GM18526 (cell line): ENCODE measurements around the gene PTPN2.

Source experiments
- POLR2A ChIP-seq: IDR thresholded peaks from 3 replicates; pipeline ENCODE4 v1.6.1; 2011; ENCODE audit not compliant: insufficient read length; ENCODE audit errors: extremely low read depth

The PTPN2 gene

DNA sequence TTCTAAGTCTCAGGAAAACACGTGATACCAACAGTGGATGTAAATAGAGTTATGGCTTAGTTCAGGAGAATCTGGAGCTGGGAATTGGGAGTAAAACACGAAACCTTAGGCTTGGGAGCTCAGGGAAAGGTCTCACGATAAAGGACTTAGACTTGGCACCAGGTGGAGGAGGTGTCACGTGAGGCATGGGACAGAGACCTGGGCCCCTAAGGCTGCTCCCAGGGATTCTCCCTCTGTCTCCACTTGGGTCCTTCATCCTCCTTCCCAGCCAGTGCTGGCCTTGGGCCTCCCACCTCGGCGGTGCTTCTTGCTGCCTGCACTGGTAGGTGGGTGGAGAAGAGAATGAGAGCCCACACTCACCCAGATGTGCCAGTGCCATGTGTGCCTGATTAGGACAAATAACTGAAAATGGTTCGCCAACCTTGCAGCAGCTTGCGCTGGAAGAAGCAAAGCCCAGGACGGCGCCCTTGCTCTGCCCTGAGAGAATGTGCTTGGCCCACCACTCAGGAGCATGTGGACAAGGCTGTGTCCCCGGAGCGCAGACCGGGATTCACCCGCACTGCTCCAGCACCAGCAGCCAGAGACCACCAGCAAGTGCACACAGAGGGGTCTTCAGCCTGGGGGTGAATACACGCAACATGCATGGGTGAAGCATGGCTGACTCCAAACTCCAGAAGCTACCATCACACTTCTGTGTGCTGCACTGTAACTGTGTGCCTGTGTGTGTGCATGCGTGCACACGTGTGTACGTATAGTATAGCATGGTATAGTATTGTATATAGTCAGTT, 133.1 kb downstream of the PTPN2 start:
- TF ChIP-seq POLR2A = no peak

DNA sequence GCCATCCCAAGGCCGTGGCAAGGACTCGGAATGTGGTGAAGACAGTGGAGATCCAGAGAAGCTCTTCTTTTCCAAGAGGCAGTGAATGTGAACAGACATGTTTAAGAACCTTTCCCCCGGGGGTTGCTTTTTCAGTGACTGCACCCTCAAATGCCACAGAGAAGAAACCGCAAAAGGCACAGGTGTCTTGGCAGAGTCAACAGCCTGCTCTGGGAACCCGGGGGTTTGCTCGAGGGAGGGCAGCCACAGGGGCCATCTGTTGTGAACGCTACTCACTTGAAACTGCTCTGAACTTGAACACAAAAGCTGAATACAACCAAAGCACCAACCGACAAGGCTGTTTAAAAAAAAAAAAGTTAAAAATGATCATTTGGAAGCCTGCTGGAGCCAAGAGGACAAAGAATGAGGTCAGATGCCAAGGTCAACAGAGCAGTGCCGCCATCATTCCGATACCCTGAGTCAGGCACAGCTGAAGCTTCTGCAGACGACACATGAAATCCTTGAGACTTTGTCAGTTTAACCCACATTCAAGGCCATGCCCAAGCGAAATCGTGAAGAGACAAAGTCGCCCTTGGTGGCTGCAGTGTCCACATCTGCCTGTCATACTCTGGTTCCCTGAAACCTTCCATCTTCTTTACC, 133.8 kb downstream of the PTPN2 start:
- no peak for TF ChIP-seq POLR2A

DNA sequence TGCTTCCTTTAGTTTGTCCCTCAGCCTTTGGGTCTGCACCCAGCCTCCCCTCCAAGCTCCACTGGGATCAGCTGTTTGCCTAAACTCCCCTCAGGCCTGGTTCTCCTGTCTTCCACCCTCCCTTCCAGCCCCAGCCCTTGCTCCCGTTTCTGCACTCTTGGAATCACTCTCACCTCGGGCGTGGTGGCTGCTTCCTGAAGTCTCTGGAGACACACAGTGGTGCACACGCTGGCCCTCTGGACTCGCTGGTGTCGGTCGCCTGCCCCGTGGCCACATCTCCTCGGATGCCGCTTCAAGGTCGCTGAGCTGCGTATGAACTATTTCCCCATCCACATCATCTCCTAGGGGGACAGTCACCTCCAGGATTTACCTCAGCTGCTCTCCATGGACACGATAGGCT, 134.9 kb downstream of the PTPN2 start:
- no peak for TF ChIP-seq POLR2A

DNA sequence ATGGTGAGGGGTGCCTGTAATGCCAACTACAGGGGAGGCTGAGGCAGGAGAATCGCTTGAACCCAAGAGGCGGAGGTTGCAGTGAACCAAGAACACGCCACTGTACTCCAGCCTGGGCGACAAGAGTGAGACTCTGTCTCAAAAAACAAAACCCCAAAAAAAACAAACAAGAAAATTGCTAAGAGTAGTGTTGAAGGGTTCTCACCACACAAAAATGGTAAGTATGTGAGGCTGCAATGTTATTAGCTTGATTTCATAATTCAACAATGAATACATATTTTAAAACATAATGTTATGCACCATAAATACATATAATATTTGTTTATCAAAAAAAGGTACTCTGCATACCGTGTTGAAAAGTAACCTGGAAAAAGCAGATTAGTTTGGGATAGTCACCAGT, 135.4 kb downstream of the PTPN2 start:
- TF ChIP-seq POLR2A = no peak

DNA sequence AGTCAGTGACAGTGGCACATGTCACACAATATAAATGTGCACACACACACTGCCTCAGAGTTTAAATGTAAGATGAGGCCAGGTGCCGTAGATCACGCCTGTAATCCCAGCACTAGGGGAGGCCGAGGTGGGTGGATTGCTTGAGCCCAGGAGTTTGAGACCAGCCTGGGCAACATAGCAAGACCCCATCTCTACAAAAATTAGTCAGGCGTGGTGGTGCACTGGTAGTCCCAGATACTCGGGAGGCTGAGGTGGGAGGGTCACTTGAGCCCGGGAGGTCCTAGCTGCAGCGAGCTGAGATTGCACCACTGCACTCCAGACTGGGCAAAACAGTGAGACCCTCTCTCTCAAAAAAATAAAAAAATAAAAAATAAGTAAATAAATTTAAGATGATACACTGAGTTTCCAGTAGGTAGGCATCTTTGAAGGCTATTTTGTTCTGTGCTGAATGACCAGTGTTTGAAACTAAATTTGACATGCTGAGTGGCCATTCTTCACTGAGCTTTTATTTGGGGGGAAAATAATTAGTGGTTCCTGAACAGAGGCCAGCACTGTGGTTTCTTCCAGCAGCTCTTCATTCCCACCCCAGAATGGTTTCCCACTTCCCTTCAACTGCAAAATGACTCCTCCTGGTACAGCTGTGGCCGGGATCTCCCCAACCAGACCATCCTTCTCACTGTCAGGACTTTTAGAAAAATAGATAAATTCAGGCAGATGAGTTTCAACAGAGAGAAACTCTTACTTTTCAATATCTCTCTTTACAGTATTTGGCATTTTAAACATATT, 136.3 kb downstream of the PTPN2 start:
- TF ChIP-seq POLR2A = no peak

DNA sequence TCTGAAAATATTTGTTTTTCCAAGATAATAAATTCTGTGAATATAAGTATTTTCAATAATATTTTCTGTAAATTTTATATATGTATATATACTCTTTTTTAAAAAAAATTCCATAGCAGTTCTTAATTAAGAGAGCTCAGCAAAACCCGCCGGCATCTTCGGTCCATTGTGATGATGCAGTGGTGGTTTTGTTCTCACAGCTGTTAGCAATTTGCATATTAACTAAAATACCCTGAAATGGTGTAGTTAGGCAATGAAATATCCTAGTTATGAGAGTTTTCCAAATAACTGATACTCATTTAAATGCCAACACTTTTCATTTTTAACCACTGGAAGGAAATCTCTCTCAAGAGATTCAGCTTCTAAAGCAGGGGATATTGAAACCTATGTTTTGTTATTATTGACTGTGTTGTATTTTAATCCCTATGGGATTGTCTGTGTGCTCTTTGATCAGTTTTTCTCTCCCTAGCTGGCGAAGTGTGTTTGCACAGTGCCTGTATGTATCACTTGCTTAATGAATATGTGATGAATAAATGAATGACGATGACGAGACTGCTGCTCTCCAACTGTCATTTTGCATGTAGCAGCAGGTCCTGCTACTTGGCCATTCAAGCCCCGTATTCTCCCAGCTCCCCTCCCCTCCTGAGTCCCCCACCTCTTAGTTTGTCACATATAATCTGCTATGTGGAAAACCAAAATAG, 138.8 kb downstream of the PTPN2 start:
- no peak for TF ChIP-seq POLR2A

DNA sequence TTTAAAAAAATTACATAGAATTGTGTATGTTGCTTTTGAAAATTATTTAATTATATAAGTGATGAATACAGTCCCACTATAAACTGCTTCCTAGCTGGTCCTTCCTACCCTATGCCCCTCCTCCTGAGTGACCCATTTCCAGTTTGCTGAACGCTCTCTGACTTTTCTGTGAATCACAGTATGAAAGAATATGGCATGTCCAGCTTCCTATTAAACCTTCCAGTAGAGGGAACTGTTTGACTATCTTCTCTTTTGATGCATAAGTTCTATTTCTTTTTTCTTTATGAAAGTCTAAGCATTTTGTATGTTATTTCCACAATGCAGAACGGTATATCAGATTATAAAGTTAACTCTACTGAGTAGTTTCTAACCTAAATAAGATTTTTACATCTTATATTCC, 139.9 kb downstream of the PTPN2 start:
- no peak for TF ChIP-seq POLR2A

DNA sequence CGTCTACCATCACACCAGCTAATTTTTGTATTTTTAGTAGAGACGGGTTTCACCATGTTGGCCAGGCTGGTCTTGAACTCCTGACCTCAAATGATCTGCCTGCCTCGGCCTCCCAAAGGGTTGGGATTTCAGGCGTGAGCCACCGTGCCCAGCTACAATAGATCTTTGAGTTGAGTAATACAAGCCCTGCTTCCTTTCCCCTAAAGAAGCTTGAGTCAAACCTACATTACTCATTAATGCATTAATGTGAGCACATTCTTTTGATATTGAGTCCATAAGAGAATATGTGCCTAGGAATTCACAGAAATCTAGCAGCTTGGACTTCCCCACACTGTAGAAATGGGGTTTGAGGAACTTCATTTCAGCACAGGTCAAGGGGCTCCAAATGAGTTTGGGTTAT, 141.6 kb downstream of the PTPN2 start:
- TF ChIP-seq POLR2A = no peak
